Gastroesophageal sphincter (tissue), 3 donors: ENCODE results near the gene PGAP2.

Source experiments
- CTCF ChIP-seq, 4 experiments: fragments of 200-600 bp in 2 of 4; fragments of 450-650 bp in 2 of 4; sonication (generic) in 1 of 4; IDR thresholded peaks; one replicate each; pipeline ENCODE4 v1.5.1; 2017 to 2019; ENCODE audit warnings: antibody characterized with exemption in 4 of 4, mild to moderate bottlenecking in 2 of 4, moderate library complexity in 2 of 4
- POLR2A ChIP-seq, 2 donors: fragments of 450-650 bp; IDR thresholded peaks; one replicate each; pipeline ENCODE4 v1.6.1; 2017; ENCODE audit warnings: antibody characterized with exemption in 2 of 2, mild to moderate bottlenecking in 2 of 2, moderate library complexity in 1 of 2
- POLR2AphosphoS5 ChIP-seq: sonication (generic); formaldehyde crosslinking; IDR thresholded peaks from one replicate; pipeline ENCODE4 v1.6.1; 2017; ENCODE audit warnings: antibody characterized with exemption

- TF ChIP-seq CTCF (IDR thresholded peaks at IDR 0.05) (no peak), POLR2A (IDR thresholded peaks at IDR 0.05) (no peak), POLR2AphosphoS5 (no peak)
These were observed 19.2 kb downstream of the PGAP2 start for GRCh38 chr11:3827434-3828186.
